Nucleus accumbens (tissue), 56 donors: ENCODE measurements around the gene NRG3.

Source experiments
- DNase-seq, 56 donors: peaks; one replicate each; lab custom pipeline; 2025; lab: John Stamatoyannopoulos, UW

NRG3 gene

GRCh38 chr10:81877596-81877995 is 2.6 kb downstream of the NRG3 start:
- no peak for DNase-seq

DNA sequence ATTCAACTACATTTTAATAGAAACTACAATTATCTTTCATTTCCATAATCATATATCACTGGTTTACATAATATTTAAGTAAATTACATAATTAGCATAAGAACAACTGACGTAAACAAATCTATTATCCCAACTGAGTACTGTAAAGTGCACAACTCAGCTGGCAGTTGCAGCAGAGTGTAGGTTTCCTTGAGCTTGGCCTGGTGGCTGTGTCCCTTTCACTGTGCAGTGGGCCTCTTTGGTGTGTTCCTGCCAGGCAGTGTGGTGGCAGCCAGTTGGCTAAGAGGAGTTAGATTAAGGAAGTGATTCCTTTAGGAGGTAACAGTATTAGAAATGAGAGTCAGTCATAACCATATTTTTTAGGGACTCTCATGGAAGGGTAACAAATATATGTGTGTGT is 7.0 kb downstream of the NRG3 start:
- peak in 4 of 56 donors; percentile 5 to 10 (median 10) for DNase-seq

- DNase-seq, result no peak
Observed at GRCh38 chr10:81884856-81885255, 9.9 kb downstream of the NRG3 start.

- no peak for DNase-seq
Observed at GRCh38 chr10:81885491-81885890, 10.5 kb downstream of the NRG3 start.

DNA sequence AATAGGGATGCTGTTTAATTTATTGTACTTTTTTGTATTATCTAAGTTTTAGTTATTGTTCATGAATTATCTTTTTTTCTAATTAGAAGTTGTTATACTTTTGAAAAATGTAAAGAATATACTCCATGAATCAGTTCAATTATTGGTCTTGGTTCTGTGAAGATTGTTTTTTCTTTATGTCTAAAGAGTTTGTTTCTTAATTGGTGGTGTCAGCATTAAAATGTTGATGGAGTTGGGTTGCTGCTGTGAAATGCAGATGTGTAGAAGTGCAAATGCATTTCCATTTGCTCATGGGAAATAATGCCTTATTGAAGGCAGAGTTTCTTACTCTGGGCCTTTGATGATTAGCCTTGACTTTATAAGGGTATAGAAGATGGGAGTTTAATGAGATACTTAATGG is 11.9 kb downstream of the NRG3 start:
- no peak for DNase-seq

DNA sequence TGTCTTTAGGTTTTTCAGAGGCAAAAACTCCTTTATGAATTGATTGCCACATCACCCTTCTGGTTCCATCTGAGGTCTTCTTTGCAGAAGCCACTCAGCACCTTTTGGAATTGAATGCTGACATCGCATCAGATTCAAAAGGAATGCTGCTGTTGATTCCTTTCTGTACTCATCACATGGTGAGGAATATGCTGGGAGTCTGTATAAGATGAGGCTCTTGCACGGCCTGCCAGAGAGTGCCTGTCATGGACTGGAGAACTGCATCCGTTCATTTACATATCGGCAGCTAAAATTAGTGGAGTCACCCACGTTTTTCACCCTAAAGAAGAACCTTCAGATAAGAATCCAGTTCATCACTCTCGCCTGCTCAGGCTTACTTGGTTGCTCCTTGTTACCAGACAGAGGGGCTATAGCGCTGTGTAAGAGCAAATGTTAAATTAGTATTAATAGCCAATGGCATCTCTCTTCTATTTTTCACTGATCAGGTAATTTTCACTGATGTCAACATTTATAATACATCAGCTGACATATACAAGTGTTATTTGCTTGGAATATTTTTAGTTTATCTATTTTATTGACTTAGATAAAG is 14.3 kb downstream of the NRG3 start:
- DNase-seq, result no peak

GRCh38 chr10:81894616-81895015 is 19.6 kb downstream of the NRG3 start:
- no peak for DNase-seq

- DNase-seq, result no peak
Observed at GRCh38 chr10:81898518-81898917, 23.5 kb downstream of the NRG3 start.

DNA sequence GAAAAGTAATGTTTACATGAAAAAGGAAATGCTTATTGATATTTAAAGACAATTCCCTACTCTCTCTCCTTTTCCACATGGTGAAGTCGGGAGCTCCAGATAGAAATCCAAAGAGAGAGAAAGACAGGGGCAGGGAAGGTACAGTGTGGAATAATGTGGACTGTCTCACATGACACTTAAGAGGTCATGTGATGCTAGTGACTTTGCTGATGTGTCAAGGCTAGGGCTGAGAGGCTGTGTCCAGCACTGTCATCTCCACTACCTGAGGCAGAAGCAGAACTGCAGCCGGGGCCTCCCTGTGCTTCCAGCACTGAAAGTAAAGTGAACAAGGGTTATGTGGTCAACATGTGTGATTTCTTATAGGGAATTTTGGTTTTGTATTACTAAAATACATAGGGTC is 26.0 kb downstream of the NRG3 start:
- DNase-seq, result no peak

DNA sequence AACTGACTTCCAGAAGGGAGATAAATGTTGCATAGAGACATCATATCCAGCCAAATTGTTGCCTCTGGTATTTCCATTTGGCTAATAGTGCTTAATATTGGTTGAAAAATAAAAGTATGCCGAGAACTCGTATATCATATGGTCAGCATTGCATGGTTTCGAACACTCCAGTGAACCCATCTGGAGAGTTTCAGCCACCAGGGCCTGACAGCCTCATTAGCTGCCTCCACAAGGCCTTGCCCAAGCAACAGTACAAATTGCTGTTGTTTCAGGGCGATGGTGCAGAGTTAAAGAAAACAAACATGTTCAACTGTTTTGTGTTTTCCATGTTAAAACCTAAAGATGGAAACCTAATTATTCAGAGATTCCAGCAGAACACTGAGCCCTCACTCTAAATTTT is 28.5 kb downstream of the NRG3 start:
- no peak for DNase-seq

GRCh38 chr10:81905161-81905560 is 30.2 kb downstream of the NRG3 start:
- DNase-seq, result no peak

- DNase-seq, result no peak
Observed at GRCh38 chr10:81909453-81909852, 34.5 kb downstream of the NRG3 start.

DNA sequence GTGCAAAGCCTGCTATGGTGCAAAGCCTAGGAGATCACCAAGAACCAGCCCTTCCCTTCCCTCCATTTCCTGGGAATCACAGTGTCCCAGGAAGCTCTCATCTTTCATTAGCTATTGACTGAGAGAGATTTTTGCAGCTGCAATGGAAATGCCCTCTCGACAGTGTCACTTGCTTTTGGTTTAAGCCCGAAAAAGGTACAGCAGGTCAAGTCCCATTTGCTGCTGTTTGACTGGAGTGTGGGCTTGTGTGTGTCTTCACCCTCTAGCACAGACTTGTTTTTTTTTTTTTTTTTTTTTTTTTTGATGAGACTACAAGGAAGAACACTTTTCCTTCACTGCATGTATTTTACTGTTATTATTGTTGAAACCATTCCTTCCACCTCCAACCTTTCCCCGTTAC is 36.3 kb downstream of the NRG3 start:
- no peak for DNase-seq

- DNase-seq, result no peak
Observed at GRCh38 chr10:81914736-81915503, 39.9 kb downstream of the NRG3 start.

- DNase-seq, result no peak
Observed at GRCh38 chr10:81915504-81915897, 40.5 kb downstream of the NRG3 start.

DNA sequence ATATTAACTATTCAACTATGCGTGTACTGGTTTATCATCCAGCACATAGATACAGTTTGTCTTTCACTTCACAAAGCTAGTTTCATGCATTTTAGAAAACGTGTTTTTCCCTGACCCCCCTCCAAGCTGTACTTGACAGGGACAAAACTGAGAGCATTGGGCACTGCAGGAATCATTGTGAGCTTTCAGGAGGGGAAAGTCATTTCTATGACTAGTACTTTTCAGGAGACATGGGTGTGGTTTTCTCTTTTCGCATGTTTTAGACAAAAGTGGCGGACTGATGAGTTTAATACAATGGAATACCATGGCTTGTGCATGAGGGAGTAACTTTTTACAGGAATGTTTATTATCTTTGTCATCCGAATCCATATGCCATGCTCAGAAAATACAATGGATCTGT is 42.7 kb downstream of the NRG3 start:
- no peak for DNase-seq

DNA sequence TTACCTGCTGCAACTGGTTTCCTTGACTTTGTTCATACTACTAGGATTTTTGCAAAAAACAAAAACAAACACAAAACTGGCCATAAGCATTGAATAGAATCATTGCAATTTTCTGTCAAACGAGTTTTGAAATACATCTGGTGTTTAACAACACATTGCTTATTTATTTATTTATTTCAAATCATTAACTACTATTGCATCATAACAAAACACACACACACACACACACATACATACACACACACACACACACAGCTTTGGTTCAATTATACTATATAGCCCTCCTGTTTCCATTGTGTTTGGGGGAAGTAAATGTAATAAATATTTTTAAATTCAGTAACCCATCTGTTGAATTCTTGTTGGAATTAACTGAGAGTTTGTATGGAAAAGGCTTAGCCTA is 43.8 kb downstream of the NRG3 start:
- no peak for DNase-seq

DNA sequence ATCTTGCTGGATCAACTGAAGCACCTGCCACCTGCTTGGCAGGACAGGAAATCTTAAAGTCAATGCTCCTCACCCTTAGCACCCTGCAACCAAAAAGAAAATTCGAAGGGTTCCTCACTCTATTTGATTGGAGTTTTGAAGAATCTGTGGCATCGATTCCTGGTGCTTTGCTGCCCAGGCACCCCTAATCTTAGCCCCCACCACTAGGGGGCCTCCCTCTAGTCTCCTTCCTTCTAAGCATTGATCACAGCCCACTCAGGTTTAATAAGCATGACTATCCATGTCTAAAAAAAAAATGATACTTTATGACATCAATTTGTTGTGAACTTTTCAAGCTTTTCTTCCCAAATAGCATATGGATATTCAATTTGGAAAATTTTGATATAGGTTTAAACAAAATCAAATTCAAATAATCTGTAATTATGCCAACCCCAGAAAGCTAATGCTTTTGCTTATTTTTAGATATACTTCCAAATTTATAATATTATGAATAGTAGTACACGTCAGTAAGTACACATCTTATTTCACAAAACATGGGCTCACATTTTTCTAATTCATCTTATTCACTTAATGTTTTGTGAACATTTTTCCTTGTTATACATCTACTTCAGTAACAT is 45.3 kb downstream of the NRG3 start:
- no peak for DNase-seq

GRCh38 chr10:81928119-81928518 is 53.1 kb downstream of the NRG3 start:
- DNase-seq, result no peak

GRCh38 chr10:81943583-81943982 is 68.6 kb downstream of the NRG3 start:
- DNase-seq, result no peak

GRCh38 chr10:81944609-81945008 is 69.6 kb downstream of the NRG3 start:
- DNase-seq, result no peak

DNA sequence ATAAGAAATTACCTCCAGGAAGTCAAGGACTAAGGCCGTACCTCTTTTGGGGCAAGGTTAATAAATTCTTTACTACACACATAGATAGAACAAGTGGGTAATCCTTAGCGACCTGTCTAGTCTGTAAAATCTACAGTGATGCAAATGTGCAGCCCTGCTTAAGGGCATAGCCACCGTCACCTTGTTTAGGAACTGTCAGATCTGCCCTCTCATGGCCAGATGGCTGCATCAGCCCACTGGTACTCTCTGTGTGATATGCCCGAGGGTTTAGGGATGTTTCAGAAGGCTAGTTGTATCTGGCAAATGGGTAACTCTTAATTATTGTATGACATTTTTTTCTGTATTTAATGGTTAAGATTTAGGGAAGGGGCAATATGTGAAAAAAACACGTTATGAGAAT is 74.3 kb downstream of the NRG3 start:
- no peak for DNase-seq
